Measurements from ENCODE around the gene DENND4C.

DENND4C gene

DNA sequence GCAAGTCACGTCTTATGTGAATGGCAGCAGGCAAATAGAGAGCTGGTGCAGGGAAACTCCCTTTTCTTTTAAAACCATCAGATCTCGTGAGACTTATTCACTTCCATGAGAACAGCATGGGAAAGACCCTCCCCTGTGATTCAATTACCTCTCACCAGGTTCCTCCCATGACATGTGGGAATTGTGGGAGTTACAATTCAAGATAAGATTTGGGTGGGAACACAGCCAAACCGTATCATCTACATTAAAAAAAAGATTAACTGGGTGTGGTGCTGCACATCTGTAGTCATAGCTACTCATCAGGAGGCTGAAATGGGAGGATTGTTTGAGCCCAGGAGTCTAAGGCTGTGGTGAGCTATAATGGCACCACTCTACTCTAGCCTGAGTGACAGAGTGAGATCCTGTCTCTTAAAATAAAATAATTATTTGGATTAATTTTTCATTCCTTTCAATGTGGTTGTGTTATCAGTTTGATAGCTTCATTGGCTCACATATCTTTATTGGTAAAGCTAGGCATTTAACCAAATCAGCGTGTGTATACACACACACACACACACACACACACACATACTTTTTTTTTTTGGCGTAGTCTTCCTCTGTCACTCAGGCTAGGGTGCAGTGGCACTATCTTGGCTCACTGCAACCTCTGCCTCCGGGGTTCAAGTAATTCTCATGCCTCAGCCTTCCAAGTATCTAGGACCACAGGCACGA is 21.8 kb downstream of the DENND4C start:
- Histone ChIP-seq H2AFZ (ENCODE audit: low read length) (no peak overlapping the region), H3K4me2 (ENCODE audit: low read depth, low read length) (no peak overlapping the region), H3F3A (ENCODE audit: insufficient read depth, low read length) (no peaks in the 10 kb centered on the region), H3K4me3 (ENCODE audit: low read length) (no peak overlapping the region), H3K4me1 (ENCODE audit: low read length) (no peaks in the 10 kb centered on the region), H3K9ac (ENCODE audit: low read length) (no peak overlapping the region), H3K27ac (ENCODE audit: low read length) (no peak overlapping the region), H3K27me3 (replicated peaks; ENCODE audit: insufficient read depth, low read length) (no peaks in the 10 kb centered on the region), H3K79me2 (ENCODE audit: low read length) (peaks cover 66% of the 10 kb centered on the region), H4K20me1 (ENCODE audit: insufficient read depth, low read length) (no peaks in the 10 kb centered on the region), H3K9me2 (replicated peaks; ENCODE audit: insufficient read depth, low read length) (no peaks in the 10 kb centered on the region), H3K36me3 (replicated peaks; ENCODE audit: insufficient read depth, low read length) (no peaks in the 10 kb centered on the region), H3K9me3 (replicated peaks; ENCODE audit: insufficient read depth, low read length) (no peaks in the 10 kb centered on the region)
- DNase-seq: no peak
- TF ChIP-seq EZH2 (optimal IDR thresholded peaks at IDR 0.05; ENCODE audit: low read depth, low read length): no peak
- no peak for TF ChIP-seq CTCF (IDR thresholded peaks at IDR 0.05; ENCODE audit: low read length)
- TF ChIP-seq EZH2phosphoT487 (IDR thresholded peaks at IDR 0.05; ENCODE audit: low read length): no peak

DNA sequence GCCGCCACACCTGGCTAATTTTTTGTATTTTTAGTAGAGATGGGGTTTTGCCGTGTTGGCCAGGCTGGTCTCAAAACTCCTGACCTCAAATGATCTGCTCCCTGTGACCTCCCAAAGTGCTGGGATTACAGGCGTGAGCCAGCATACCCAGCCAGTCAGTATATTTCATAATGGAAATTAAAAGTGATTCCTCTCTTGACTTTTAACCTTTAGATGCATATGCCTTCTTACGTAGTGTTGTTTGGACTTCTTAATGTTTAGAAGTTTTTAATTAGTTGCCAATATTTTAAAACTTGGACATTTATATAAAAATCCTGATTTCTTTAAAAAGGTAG is 22.4 kb downstream of the DENND4C start:
- no peak for DNase-seq
- H4K20me1 ChIP-seq (ENCODE audit: insufficient read depth, low read length): no peaks in the 10 kb centered on the region
- H3K4me2 ChIP-seq (ENCODE audit: low read depth, low read length): no peak overlapping the region
- no peak overlapping the region for H2AFZ ChIP-seq (ENCODE audit: low read length)
- H3K79me2 ChIP-seq (ENCODE audit: low read length): peaks cover 64% of the 10 kb centered on the region
- H3K9me2 ChIP-seq (replicated peaks; ENCODE audit: insufficient read depth, low read length): no peaks in the 10 kb centered on the region
- H3K9ac ChIP-seq (ENCODE audit: low read length): no peak overlapping the region
- no peaks in the 10 kb centered on the region for H3K4me1 ChIP-seq (ENCODE audit: low read length)
- H3K27me3 ChIP-seq (replicated peaks; ENCODE audit: insufficient read depth, low read length): no peaks in the 10 kb centered on the region
- no peaks in the 10 kb centered on the region for H3K36me3 ChIP-seq (replicated peaks; ENCODE audit: insufficient read depth, low read length)
- H3K9me3 ChIP-seq (replicated peaks; ENCODE audit: insufficient read depth, low read length): no peaks in the 10 kb centered on the region
- no peaks in the 10 kb centered on the region for H3F3A ChIP-seq (ENCODE audit: insufficient read depth, low read length)
- no peak overlapping the region for H3K4me3 ChIP-seq (ENCODE audit: low read length)
- H3K27ac ChIP-seq (ENCODE audit: low read length): no peak overlapping the region
- no peak for TF ChIP-seq CTCF (IDR thresholded peaks at IDR 0.05; ENCODE audit: low read length)
- no peak for TF ChIP-seq EZH2phosphoT487 (IDR thresholded peaks at IDR 0.05; ENCODE audit: low read length)
- TF ChIP-seq EZH2 (optimal IDR thresholded peaks at IDR 0.05; ENCODE audit: low read depth, low read length): no peak

- no peaks in the 10 kb centered on the region for H3K36me3 ChIP-seq (replicated peaks; ENCODE audit: insufficient read depth, low read length)
- no peak for DNase-seq
- no peak overlapping the region for H3K4me2 ChIP-seq (ENCODE audit: low read depth, low read length)
- no peaks in the 10 kb centered on the region for H3F3A ChIP-seq (ENCODE audit: insufficient read depth, low read length)
- no peak overlapping the region for H3K4me3 ChIP-seq (ENCODE audit: low read length)
- no peaks in the 10 kb centered on the region for H4K20me1 ChIP-seq (ENCODE audit: insufficient read depth, low read length)
- H2AFZ ChIP-seq (ENCODE audit: low read length): no peak overlapping the region
- peaks cover 60% of the 10 kb centered on the region for H3K79me2 ChIP-seq (ENCODE audit: low read length)
- H3K27me3 ChIP-seq (replicated peaks; ENCODE audit: insufficient read depth, low read length): no peaks in the 10 kb centered on the region
- H3K9me2 ChIP-seq (replicated peaks; ENCODE audit: insufficient read depth, low read length): no peaks in the 10 kb centered on the region
- H3K9me3 ChIP-seq (replicated peaks; ENCODE audit: insufficient read depth, low read length): no peaks in the 10 kb centered on the region
- H3K9ac ChIP-seq (ENCODE audit: low read length): no peak overlapping the region
- H3K4me1 ChIP-seq (ENCODE audit: low read length): no peaks in the 10 kb centered on the region
- no peak overlapping the region for H3K27ac ChIP-seq (ENCODE audit: low read length)
- no peak for TF ChIP-seq EZH2phosphoT487 (IDR thresholded peaks at IDR 0.05; ENCODE audit: low read length)
- TF ChIP-seq CTCF (IDR thresholded peaks at IDR 0.05; ENCODE audit: low read length): no peak
- TF ChIP-seq EZH2 (optimal IDR thresholded peaks at IDR 0.05; ENCODE audit: low read depth, low read length): no peak
Observed at GRCh38 chr9:19255112-19255511, 24.6 kb downstream of the DENND4C start.
